ENCODE measurements around the gene IRS1.

Gene IRS1

DNA sequence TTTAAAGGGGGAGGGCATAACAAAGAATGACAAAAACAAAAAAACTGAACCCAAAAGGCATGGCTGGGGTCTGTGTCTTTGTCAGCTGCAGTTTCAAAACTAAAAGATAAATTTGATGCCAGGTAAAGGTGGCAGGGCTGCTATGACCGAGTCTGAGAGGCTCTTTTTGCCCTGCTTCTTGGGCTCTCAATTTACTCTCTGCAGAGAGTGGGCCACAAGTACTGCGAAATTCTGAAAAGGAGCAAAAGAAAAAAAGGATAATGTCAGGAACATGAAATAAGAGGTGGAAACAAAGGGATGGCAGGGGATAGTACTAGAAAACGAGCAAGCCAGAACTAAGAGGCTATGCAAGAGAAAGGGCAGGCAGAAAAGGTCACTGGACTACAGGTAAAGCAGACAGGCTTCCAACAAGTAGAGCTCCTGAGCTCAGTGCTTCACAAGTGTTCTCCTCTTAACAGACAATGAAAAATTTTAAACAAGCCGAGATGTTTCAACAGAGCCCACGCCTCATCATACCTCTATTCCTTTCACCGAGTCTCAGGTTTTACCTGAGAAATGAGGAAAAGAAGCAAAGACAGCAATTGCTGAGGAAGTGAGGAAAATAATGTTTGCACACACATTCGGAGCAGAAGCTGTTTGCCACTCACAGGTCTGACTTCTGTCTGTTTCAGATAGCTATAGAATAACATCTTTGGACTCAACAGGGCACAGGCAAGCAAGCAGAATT lies 7.3 kb downstream of the IRS1 start:
- H3K4me2 ChIP-seq (ENCODE audit: low read length): peak overlapping the region; percentile 91
- H4K20me1 ChIP-seq (ENCODE audit: insufficient read depth, low read length): no peaks in the 10 kb centered on the region
- H3K79me2 ChIP-seq (ENCODE audit: low read length): no peaks in the 10 kb centered on the region
- H3K4me3 ChIP-seq (ENCODE audit: low read length): peak overlapping the region; percentile 83
- H3K4me1 ChIP-seq (ENCODE audit: low read length): peaks cover 14% of the 10 kb centered on the region
- no peaks in the 10 kb centered on the region for H3K27me3 ChIP-seq (ENCODE audit: low read depth, low read length)
- no peaks in the 10 kb centered on the region for H3K36me3 ChIP-seq (replicated peaks; ENCODE audit: low read depth, low read length)
- peak overlapping the region; percentile 35; the same call in 1 of the 2 replicates for H2AFZ ChIP-seq (ENCODE audit: low read depth, low read length)
- TF ChIP-seq EZH2phosphoT487 (IDR thresholded peaks at IDR 0.05; ENCODE audit: low read depth): no peak
- TF ChIP-seq, protein P1, sequence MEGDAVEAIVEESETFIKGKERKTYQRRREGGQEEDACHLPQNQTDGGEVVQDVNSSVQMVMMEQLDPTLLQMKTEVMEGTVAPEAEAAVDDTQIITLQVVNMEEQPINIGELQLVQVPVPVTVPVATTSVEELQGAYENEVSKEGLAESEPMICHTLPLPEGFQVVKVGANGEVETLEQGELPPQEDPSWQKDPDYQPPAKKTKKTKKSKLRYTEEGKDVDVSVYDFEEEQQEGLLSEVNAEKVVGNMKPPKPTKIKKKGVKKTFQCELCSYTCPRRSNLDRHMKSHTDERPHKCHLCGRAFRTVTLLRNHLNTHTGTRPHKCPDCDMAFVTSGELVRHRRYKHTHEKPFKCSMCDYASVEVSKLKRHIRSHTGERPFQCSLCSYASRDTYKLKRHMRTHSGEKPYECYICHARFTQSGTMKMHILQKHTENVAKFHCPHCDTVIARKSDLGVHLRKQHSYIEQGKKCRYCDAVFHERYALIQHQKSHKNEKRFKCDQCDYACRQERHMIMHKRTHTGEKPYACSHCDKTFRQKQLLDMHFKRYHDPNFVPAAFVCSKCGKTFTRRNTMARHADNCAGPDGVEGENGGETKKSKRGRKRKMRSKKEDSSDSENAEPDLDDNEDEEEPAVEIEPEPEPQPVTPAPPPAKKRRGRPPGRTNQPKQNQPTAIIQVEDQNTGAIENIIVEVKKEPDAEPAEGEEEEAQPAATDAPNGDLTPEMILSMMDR (IDR thresholded peaks at IDR 0.05; ENCODE audit: low read depth, low read length): no peak
- H3K27ac ChIP-seq (ENCODE audit: low read length): no peak overlapping the region
- no peaks in the 10 kb centered on the region for H3K9me3 ChIP-seq (ENCODE audit: insufficient read depth, low read length)
- peak overlapping the region; percentile 78 for H3K9ac ChIP-seq (ENCODE audit: low read length)

GRCh38 chr2:226791487-226792081 lies 8.0 kb downstream of the IRS1 start:
- Histone ChIP-seq H2AFZ (ENCODE audit: low read depth, low read length) (peak overlapping the region; percentile 97), H3K4me3 (ENCODE audit: low read length) (peak overlapping the region; percentile 83), H3K36me3 (replicated peaks; ENCODE audit: low read depth, low read length) (no peaks in the 10 kb centered on the region), H3K4me1 (ENCODE audit: low read length) (peaks cover 14% of the 10 kb centered on the region), H3K27ac (ENCODE audit: low read length) (peak overlapping the region; percentile 51), H3K27me3 (ENCODE audit: low read depth, low read length) (no peaks in the 10 kb centered on the region), H3K79me2 (ENCODE audit: low read length) (no peaks in the 10 kb centered on the region), H3K9me3 (ENCODE audit: insufficient read depth, low read length) (no peaks in the 10 kb centered on the region), H4K20me1 (ENCODE audit: insufficient read depth, low read length) (no peaks in the 10 kb centered on the region), H3K4me2 (ENCODE audit: low read length) (peak overlapping the region; percentile 94), H3K9ac (ENCODE audit: low read length) (peak overlapping the region; percentile 79)
- TF ChIP-seq, protein P1 (IDR thresholded peaks at IDR 0.05; ENCODE audit: low read depth, low read length): no peak
- TF ChIP-seq EZH2phosphoT487 (IDR thresholded peaks at IDR 0.05; ENCODE audit: low read depth): no peak

DNA sequence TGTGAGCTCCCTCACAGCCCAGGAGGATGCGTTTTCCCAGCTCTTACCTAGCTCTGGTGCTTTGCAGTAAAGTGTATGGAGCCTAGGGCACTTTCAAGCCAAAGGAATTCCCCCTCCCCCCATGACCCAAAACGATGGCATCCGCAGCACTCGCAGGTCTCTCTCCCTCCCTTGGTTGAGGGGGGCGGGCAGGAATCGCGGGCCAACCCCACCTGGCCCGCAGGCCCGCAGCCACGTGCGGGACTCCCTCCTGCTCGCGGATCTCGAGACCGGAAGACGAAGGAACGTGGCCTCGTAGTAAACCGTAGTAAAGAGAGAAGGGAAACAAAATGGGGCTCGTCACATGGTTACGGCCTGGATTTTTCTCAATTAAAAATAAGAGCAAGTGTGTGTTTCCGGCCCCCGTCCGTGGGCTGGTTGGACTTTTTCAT lies 8.5 kb downstream of the IRS1 start:
- no peaks in the 10 kb centered on the region for H3K36me3 ChIP-seq (replicated peaks; ENCODE audit: low read depth, low read length)
- no peaks in the 10 kb centered on the region for H3K27me3 ChIP-seq (ENCODE audit: low read depth, low read length)
- no peaks in the 10 kb centered on the region for H4K20me1 ChIP-seq (ENCODE audit: insufficient read depth, low read length)
- H3K9me3 ChIP-seq (ENCODE audit: insufficient read depth, low read length): no peaks in the 10 kb centered on the region
- H3K27ac ChIP-seq (ENCODE audit: low read length): peak overlapping the region; percentile 51
- H3K4me1 ChIP-seq (ENCODE audit: low read length): peaks cover 14% of the 10 kb centered on the region
- peak overlapping the region; percentile 83 for H3K4me3 ChIP-seq (ENCODE audit: low read length)
- no peak for TF ChIP-seq EZH2phosphoT487 (IDR thresholded peaks at IDR 0.05; ENCODE audit: low read depth)
- TF ChIP-seq, protein P1 (IDR thresholded peaks at IDR 0.05; ENCODE audit: low read depth, low read length): no peak
- peak overlapping the region; percentile 79 for H3K9ac ChIP-seq (ENCODE audit: low read length)
- no peaks in the 10 kb centered on the region for H3K79me2 ChIP-seq (ENCODE audit: low read length)
- peak overlapping the region; percentile 94 for H3K4me2 ChIP-seq (ENCODE audit: low read length)
- peak overlapping the region; percentile 97 for H2AFZ ChIP-seq (ENCODE audit: low read depth, low read length)

DNA sequence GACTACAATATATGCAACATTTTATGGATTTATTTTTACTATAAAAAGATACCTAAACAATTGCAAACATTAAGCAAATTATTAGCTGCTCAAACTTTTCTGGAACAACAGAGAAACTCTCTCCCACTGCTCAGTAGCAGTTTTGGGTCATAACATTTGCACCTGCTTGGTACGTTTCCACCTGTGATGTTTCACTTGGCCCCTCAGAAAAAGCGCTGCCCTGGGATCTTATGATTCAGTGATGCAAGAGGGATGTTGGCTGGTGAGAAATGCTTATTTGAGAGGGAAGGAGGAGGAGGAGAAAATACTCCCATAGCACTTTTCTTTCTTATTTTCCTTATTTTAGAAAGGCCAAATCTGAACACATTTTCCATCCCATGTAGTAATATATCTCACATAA lies 9.2 kb downstream of the IRS1 start:
- Histone ChIP-seq H3K4me3 (ENCODE audit: low read length) (no peak overlapping the region), H3K4me1 (ENCODE audit: low read length) (peaks cover 14% of the 10 kb centered on the region), H3K27me3 (ENCODE audit: low read depth, low read length) (no peaks in the 10 kb centered on the region), H3K9ac (ENCODE audit: low read length) (no peak overlapping the region), H4K20me1 (ENCODE audit: insufficient read depth, low read length) (no peaks in the 10 kb centered on the region), H3K36me3 (replicated peaks; ENCODE audit: low read depth, low read length) (no peaks in the 10 kb centered on the region), H3K9me3 (ENCODE audit: insufficient read depth, low read length) (no peaks in the 10 kb centered on the region), H2AFZ (ENCODE audit: low read depth, low read length) (peak overlapping the region; percentile 97; the same call in 1 of the 2 replicates), H3K79me2 (ENCODE audit: low read length) (no peaks in the 10 kb centered on the region), H3K27ac (ENCODE audit: low read length) (no peak overlapping the region), H3K4me2 (ENCODE audit: low read length) (peak overlapping the region; percentile 94; the same call in 1 of the 2 replicates)
- TF ChIP-seq EZH2phosphoT487 (IDR thresholded peaks at IDR 0.05; ENCODE audit: low read depth): no peak
- TF ChIP-seq, protein P1 (IDR thresholded peaks at IDR 0.05; ENCODE audit: low read depth, low read length): no peak
